ENCODE measurements around the gene SPAST.

Gene SPAST

DNA sequence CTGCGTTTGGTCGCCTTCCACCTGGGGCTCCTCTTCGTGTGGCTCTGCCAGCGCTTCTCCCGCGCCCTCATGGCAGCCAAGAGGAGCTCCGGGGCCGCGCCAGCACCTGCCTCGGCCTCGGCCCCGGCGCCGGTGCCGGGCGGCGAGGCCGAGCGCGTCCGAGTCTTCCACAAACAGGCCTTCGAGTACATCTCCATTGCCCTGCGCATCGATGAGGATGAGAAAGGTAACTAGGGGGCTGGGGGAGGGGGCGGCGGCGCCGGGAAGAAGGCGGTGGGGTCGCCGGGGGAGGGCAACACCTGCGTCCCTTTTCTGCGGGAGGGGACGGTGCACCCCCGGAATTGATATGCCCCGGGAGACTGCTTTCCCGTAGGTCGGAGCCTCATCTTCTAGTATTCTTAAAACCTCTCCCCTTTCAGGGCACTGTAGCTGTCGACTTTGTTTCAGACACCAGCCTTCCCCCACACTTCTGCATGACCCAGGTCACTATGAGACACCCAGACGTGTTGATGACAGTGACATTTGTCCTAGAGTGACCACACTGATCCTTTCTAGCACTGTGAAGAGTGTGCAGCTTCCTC, 755 bp downstream of the SPAST start:
- no peak for DNase-seq
- no peaks in the 10 kb centered on the region for H3K9me3 Mint-ChIP-seq
- no peaks in the 10 kb centered on the region for H3K27me3 Mint-ChIP-seq (ENCODE audit: low read depth, poor library complexity)
- TF ChIP-seq, protein P1, sequence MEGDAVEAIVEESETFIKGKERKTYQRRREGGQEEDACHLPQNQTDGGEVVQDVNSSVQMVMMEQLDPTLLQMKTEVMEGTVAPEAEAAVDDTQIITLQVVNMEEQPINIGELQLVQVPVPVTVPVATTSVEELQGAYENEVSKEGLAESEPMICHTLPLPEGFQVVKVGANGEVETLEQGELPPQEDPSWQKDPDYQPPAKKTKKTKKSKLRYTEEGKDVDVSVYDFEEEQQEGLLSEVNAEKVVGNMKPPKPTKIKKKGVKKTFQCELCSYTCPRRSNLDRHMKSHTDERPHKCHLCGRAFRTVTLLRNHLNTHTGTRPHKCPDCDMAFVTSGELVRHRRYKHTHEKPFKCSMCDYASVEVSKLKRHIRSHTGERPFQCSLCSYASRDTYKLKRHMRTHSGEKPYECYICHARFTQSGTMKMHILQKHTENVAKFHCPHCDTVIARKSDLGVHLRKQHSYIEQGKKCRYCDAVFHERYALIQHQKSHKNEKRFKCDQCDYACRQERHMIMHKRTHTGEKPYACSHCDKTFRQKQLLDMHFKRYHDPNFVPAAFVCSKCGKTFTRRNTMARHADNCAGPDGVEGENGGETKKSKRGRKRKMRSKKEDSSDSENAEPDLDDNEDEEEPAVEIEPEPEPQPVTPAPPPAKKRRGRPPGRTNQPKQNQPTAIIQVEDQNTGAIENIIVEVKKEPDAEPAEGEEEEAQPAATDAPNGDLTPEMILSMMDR (IDR thresholded peaks at IDR 0.05), result no peak
- peak overlapping the region; percentile 99 for H3K4me3 Mint-ChIP-seq
- peaks cover 18% of the 10 kb centered on the region for H3K36me3 Mint-ChIP-seq (ENCODE audit: low read depth)
- peak overlapping the region; percentile 96 for H3K27ac Mint-ChIP-seq
- H3K4me1 Mint-ChIP-seq, result peaks cover 30% of the 10 kb centered on the region

DNA sequence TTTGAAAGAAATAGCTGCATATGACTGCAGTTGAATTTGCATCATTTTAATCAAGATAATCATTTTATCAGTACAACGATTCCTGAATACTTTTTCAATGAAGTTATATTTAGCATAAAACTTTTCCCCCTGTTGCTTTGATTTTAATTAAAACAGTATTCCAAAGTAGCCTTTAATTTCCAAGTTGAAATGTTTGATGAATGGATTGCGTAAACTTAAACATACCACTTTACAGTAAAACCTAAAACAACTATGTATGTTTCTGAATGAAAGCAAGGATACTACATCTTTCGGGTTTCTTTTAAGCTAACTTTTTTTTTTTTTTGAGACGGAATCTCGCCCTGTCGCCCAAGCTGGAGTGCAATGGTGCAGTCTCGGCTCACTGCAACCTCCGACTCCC, 1.4 kb downstream of the SPAST start:
- TF ChIP-seq, protein P1 (IDR thresholded peaks at IDR 0.05), result no peak
- peak overlapping the region; percentile 61 for H3K27ac Mint-ChIP-seq
- H3K4me3 Mint-ChIP-seq, result peak overlapping the region; percentile 99
- H3K36me3 Mint-ChIP-seq (ENCODE audit: low read depth), result peaks cover 18% of the 10 kb centered on the region
- H3K27me3 Mint-ChIP-seq (ENCODE audit: low read depth, poor library complexity), result no peaks in the 10 kb centered on the region
- DNase-seq, result no peak
- no peaks in the 10 kb centered on the region for H3K9me3 Mint-ChIP-seq
- peaks cover 30% of the 10 kb centered on the region for H3K4me1 Mint-ChIP-seq

DNA sequence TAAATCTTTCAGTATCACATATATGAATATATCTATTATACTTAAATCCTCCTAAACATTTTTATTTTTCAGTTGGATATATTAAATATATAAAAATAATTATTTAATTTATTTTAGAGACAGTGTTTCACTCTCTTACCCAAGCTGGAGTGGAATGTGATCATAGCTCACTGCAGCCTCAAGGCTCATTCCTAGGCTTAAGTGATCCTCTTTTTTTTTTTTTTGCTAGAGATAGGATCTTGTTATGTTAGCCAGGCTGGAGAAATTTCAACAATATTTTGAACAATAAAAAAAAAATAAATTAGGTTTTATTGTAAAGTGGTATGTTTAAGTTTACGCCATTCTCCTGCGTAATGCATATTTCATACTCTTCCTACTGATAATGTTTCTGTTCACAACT, 4.2 kb downstream of the SPAST start:
- Mint-ChIP-seq H3K36me3 (ENCODE audit: low read depth) (peaks cover 34% of the 10 kb centered on the region), H3K9me3 (no peaks in the 10 kb centered on the region), H3K4me1 (peaks cover 22% of the 10 kb centered on the region), H3K27ac (no peak overlapping the region), H3K27me3 (ENCODE audit: low read depth, poor library complexity) (no peaks in the 10 kb centered on the region), H3K4me3 (no peak overlapping the region)
- DNase-seq, result no peak
- TF ChIP-seq, protein P1 (IDR thresholded peaks at IDR 0.05), result no peak

DNA sequence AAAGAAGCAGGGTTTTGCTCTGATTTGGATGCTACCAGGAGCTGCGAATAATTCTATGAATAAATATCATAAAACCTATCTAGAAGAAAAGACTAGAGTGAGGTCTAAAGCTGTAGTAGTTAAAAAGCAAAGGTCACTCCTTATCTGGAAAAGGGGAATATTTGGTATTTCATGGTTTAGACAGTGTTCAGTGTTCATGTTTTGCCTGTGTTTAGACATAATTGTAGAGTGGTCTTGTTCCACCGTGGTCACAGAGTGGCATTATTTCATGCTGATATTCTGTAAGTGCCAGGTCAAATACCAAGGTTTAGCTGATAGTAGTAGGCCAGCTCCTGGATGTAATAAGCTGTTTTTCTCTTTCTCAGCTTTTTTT, 10.8 kb downstream of the SPAST start:
- DNase-seq, result no peak
- Mint-ChIP-seq H3K4me3 (no peak overlapping the region), H3K36me3 (ENCODE audit: low read depth) (peaks cover 50% of the 10 kb centered on the region), H3K27ac (peak overlapping the region; percentile 73), H3K4me1 (no peaks in the 10 kb centered on the region), H3K27me3 (ENCODE audit: low read depth, poor library complexity) (no peaks in the 10 kb centered on the region), H3K9me3 (no peaks in the 10 kb centered on the region)
- TF ChIP-seq, protein P1 (IDR thresholded peaks at IDR 0.05), result no peak

DNA sequence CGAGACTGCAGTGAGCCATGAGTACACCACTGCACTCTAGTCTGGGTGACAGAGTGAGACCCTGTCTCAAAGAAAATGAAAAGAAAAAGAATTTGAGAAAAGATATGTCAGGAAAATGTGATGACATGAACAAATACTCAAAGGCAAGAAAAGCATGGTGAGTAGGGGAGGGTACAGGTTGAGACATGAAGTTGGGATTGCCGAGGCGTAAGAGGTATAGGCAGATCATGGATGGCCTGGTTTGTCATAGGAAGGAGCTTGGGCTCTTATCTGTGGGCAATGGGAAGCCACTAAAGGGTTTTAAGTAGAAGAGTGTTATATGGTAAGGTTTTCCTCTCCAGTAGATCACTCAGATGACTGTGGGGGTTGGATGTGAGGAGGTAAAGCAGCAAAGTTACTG, 32.3 kb downstream of the SPAST start:
- TF ChIP-seq, protein P1 (IDR thresholded peaks at IDR 0.05), result no peak
- no peak for DNase-seq
- H3K27ac Mint-ChIP-seq, result no peak overlapping the region
- H3K9me3 Mint-ChIP-seq, result peaks cover 4% of the 10 kb centered on the region
- no peaks in the 10 kb centered on the region for H3K27me3 Mint-ChIP-seq (ENCODE audit: low read depth, poor library complexity)
- no peak overlapping the region for H3K4me3 Mint-ChIP-seq
- no peaks in the 10 kb centered on the region for H3K4me1 Mint-ChIP-seq
- H3K36me3 Mint-ChIP-seq (ENCODE audit: low read depth), result peaks cover 38% of the 10 kb centered on the region

DNA sequence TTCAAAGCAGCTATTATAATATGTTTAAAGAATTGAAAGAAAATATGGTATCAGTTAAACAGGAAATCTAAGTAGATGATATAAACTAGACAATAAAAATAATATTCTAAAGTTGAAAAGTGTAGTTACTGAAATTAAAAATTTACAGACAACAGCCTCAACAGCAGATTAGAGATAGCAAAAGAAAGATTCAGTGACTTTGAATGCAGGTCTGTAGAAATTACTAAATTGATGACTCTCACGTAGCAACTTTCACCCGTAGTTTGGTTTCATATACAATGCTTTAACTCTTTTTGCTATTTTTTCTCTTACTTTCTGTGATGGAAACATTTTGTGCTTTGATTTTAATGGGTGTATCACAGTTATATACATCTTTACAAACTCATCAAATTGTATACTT, 44.8 kb downstream of the SPAST start:
- Mint-ChIP-seq H3K27me3 (ENCODE audit: low read depth, poor library complexity) (no peaks in the 10 kb centered on the region), H3K4me3 (no peak overlapping the region), H3K9me3 (peaks cover 58% of the 10 kb centered on the region), H3K4me1 (no peaks in the 10 kb centered on the region), H3K27ac (no peak overlapping the region), H3K36me3 (ENCODE audit: low read depth) (peaks cover 75% of the 10 kb centered on the region)
- no peak for DNase-seq
- TF ChIP-seq, protein P1 (IDR thresholded peaks at IDR 0.05), result no peak

All from nephron progenitor cell (in vitro differentiated cells).